NCI-H524 treated with DMSO at 0.1 percent for 48 hours (cell line): ENCODE data around the gene NEURL1B.
"Not testable (repeated sequence)": the region's sequence is repeated elsewhere in the genome, so short reads cannot be mapped to it uniquely, and the experiment has no call there.

Experiments
- DNase-seq: peaks from one replicate; lab custom pipeline; 2025; lab: John Stamatoyannopoulos, UW

NEURL1B gene

DNA sequence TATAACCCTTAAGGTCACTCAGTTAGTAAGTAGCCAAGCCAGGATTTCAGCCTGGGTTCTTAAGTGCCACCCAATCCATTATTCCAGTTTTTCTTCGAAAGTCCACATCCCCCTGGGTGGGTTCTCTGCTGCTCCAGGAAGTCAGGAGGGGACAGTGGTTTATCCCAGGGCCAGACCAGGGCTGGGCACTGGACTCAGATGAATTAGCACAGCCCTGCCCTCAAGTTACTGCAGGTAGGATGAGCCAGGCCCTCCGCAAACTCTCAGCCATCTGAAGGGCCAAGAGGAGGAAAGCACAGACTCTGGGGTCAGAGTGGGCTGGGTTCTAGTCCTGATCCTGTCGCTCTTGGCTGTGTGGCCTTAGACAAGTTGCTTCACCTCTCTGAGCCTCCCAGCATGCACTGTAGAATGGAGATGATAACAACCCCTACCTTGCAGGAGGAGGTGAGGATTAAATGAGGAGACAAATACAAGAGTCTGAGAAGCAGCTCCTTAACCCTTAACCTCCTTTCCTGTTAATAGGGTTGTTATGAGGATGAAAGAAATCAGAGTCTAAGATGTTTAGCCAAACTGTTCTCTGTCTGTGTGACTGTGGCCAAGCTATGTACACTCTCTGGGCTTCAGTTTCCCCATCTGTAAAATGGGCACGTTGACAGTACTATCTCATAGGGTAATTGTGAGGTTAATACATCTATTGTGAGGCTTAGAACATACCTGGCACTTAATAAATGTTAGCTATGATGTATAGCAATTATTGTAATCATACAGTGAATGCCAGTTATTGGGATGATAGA is 6.8 kb upstream of the NEURL1B start:
- no peak for DNase-seq

DNA sequence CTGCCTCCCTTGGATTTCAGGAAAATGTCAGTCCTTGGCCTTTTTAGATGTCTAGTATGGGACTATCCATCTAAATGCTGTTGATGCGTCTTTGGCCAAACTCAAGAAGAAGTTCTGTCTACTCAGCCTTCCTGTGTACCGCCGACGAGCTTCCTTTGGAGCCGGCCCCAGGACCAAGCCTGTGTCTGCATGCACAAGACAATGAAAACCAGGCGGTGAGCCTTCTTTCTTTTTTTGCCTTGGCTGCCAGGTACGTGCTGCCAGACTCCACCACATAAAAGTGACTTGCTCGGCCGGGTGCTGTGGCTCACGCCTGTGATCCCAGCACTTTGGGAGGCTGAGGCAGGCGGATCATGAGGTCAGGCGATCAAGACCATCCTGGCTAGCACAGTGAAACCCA is 6.0 kb upstream of the NEURL1B start:
- no peak for DNase-seq

DNA sequence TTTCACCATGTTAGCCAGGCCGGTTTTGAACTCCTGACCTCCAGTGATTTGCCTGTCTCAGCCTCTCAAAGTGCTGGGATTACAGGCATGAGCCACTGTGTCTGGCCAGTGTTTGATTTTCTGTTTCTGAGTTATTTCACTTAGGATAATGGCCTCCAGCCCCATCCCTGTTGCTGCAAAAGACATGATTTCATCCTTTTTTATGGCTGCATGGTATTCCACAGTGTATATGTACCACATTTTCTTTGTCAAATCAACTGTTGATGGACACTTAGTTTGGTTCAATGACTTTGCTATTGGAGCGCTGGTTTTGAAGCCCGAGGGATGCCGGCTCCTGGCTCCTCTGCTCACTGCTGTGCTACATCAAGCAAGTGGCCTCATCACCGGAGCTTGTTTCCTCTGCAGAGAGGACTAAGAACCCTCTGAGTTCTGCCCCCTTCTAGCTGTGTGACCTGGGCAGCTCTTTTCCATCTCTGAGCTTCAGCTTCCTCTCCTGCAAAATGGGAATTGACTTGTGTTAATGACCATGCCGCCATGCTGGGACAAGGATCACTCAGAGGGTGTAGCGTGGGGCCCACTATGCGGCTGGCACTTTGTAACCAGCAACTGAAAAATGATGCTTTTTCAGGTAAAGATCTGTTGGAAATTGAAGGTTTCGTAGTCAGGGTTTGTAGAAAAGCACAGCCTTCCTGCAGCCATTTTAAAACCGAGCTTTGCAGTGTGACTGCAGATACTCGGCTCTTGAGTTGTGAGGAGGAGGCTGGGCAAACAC is 4.6 kb upstream of the NEURL1B start:
- no peak for DNase-seq

DNA sequence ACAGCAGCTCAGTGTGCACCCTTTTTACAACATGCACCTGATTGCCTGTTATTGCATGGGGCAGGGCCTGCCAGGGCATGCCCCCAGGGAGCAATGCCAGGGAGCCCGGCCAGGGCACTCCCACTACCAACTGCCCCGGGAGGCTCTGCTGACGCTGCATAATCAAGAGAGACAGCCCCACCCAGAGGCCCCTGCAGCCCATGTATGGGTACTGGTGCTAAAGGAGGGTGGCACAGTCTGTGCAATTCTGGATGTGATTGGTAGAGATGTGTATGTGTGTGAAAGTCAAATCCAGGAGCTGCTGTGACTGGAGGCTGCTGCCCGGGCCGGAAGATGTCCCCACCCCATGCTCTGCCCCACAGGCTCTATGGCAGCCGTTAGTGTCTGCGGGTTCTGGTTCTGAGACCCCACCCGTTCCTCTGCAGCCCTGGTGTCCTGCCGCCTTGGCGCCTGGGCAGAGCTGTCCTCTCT is 3.9 kb upstream of the NEURL1B start:
- no peak for DNase-seq

DNA sequence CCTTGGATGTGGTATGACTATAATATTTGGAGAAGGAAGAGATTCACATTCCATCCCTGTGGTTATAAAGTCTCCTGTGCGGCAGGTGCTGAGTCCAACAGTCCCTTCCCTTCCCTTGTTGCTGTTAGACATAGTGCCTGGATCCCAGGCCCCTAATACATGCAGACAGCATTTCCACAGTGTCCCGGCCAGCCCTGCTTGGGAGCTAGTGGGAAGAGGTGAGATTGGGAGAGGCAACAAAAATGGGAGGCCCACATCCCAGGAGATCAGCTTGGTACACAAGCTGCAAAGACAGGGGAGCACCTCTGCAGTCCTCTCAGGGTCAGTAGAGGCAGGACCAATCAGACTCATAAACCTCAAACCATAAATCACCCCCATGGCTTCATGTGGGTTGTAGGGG is 3.3 kb upstream of the NEURL1B start:
- no peak for DNase-seq

DNA sequence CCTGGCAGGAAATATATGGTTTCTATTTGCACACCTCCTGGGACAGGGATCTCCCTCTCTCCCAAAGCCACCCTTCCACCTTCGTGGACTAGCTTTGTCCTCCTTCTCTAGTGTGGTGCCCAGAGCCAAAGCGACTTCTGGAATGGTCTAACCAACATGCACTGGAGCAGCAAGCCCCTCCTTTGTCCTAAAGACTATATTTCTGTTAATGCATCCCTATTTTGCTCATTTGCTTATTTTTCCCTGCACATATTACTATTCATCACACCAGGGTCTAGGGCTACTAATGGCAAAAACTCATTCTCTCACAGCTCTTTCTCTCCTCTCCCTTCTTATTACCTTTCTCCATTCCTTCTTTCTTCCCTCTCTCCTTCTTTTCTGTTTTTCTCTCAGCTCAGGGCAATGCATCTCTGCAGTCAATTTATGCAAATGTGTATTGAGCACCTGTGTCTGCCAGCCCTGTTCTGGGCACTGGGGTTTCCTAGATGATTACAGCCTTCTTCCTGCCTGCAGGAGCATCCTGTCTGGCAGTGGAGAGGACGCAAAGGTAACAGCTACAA is 2.8 kb upstream of the NEURL1B start:
- no peak for DNase-seq

DNA sequence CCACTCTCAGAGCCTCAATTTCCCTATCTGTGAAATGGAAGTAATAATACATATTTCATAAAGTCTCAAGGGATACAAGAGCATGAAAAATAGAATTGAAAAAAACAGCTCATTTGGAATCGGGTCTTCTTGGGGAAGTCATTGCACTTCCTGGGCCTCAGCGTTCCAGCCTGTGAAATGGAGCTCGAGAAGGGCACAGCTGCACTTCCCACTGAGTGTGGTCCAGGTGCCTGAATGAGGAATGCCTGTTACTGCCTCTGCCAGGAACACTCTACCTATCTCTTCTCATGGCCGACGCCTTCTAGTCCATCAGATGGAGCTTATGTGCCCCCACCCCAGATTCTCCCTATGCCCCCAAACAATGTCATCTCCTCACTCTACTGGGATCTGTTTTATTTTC is 924 bp upstream of the NEURL1B start:
- DNase-seq = no peak

DNA sequence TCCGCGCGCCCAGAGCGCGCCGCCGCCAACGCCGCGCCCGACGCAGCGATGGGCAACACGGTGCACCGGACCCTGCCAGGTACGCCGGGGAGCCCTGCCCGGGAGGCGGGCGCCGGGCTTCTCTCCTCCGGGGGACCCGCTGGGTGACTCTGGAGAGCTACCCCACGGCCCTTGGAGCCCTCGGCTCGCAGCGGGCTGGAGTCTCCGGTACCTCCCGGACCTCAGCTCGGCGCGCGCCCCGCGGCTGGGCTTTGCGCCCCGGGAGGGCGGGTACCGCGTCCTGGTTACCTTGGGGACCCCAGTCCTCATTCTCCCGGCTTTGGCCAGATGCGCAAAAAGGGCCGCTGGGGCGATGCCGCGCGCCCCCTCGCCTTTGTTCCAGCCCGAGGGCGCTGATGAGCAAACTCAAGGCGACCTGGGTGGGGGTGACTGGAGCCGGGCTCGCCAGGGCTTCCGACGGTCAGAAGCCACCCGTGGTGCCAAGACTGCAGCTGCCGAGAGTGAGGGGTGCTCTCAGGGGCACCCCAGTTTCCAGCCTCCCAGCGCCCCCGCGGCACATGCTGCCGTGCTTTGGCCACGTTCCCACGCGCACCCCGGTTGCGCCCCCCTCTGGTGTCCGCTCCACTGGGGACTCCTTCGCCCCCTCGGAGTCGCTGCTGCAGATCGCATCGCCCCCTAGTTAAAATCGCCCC is 442 bp downstream of the NEURL1B start:
- DNase-seq = no peak

DNA sequence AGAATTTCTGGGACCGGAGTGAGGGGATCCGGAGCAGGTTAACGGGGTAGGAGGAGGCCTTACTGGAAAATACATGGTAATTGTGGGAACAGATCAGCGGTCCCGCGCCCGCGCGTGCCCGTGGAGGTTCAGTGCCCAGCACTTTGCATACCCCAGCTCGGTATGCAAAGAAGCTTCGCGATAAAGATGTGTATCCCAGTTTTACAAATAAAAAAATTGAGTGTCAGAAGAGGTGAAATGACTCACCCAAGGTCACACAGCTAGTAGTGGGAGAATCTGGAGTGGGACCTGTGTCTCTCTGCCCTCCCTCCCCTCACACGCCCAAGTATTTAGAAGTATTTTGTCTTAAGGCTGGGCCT is 967 bp downstream of the NEURL1B start:
- no peak for DNase-seq

DNA sequence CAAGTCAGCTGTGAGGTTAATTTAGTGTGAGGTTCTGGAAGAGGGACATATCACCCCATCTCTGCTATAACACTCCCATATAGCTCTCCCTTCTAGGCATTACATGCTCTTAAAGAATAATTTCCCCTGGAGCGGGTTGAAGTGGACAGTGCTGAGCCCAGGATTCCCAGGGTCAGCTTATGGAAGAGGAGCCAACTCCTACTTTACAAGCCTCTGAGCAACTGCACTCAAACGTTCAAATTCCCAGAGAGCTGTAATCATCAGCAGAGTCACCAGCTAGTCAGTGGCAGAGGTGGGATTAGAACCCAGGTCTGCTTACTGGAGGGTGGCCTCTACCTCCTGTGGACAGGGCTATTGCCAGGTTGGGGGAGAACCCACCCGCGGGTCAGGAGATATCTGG is 1.4 kb downstream of the NEURL1B start:
- no peak for DNase-seq

DNA sequence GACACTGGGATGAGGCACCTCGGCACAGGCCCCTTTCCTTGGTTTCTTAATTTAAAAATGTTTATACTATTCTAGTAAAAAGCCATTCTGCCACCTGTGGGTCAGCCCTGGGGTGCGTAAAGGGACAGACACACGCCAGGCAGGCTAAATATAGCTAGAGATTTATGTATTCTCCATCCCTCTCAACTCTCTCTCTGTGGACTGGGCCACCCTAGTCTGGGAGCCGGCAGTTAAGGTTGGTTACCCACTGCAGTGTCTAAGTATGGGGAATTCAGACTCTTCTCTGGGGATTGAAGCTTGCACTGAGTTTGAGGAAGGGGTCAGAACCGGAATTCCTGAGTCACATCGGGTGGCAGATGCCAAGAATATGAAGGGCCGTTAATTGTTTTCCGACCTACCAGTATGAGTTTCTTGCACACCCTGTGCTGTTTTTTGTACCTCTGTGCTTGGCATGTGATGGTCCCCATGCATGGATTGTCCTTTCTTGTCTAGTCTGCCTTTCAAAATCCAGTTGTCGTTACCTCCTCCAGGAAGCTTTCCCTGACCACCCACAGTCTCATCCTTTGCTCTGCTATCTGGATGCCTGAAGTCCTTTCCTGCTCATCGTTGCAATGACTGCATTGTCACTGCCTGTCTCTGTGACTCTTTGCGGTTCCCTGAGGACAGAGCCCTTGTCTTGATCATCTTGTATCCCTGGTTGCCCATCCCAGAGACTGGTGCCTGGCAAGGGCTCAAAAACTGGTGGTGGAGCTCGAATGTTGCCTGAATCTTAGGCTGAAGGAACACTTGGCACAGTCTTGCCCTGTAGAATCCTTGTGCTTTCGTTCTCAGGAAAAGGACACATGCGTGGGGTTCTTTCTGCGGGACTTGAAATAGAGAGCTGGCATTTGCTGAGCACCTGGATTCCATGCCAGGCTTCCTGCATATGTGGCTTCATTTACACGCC is 2.1 kb downstream of the NEURL1B start:
- no peak for DNase-seq

DNA sequence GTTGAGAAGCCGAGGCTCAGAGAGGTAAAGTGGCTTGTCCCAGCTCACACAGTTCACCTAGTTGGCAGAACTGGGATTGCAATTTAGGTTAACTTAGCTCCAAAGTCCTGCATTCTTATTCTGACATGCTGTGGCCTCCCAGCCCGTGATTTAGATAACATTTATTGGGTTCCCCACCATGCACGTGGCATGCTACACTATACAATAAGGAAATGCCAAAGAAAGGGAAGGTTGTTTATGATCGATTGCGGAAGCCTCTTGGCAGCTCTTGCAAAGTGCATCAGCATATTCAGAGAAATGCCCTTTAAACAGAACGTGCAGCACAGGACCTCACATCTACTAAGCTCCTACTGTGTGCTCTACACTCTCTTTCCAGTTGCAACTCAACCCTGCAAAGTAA is 3.2 kb downstream of the NEURL1B start:
- no peak for DNase-seq

DNA sequence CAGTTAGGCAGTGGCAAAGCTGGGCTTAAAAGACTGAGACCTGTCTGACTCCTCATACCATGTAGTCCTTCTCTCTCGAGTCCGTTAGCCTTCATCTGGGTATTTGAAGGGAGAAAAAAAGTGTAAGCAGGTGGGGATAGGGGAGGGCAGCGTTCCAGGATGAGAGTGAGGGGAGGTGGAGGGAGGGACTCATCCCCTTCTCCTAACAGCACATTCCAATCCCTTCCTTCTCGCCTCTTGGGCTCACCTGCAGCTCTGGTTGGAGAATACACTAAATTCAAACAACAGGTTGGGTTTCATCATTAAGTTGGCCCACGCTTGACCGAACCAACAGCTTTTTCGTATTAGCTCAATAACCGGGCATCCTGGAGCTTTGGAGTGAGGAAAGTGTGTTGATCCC is 3.6 kb downstream of the NEURL1B start:
- DNase-seq = no peak

DNA sequence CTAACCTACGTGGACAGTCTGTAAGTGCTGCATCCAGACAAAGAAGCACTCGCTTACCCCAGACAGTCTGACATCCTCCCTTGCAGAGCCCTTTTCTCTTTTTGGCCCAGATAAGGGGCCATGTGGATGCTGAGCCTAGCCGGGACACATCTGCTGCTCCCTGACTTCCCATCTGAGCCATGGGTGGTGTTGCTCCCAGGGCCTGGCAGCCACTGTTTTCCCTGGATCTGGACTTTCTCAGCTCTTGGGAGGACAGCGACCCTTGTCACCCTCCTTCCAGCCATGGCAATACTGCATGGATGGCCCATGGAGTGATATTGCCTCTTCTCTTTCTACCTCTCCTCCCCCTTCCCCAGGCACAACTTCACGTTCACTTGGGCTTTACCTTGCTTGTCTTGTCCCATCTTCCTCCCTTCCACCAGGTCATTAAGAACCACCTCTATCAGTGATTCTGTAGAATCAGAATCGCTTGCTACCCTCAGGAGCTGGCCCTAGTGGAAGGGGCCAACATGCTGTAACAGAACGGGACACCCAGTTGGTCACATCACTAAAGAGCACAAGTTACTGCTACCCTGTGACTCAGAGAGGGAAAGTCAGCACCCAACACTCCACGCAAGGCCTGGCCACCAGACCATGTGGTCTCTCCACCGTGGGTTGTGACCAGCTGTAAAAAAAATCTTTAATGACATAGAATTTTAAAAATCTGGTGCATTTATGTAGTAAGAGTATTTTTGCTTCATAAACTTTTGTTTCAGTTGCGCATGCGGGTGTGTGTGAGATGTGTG is 4.4 kb downstream of the NEURL1B start:
- no peak for DNase-seq

DNA sequence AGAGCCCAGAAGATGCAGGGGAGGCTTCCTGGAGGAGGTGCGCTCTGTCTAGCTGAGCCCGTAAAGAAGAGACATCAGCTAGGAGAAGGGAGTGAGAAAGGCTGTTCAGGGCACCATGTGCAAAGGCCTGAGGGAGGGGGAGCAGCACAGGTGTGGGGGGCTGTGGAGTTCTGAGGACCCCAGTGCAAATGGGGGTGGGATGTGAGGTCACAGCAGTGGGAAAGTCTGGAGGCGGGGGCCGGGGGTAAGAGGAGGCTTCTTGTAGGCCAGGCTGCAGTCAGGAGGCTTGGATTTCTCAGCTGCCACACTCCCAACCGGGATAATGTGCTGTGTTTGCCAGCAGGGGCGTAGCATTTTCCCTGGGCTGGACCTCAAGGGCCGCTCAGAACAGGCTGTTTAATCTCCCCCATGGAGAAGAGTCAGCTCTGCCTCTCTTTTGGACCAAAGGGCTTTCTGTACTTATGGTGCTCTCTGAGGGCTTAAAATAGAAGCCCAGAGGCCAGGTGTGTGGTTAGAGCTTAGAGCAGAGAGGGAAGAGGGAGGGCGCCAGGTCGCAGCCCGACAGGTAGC is 5.7 kb downstream of the NEURL1B start:
- DNase-seq = no peak

DNA sequence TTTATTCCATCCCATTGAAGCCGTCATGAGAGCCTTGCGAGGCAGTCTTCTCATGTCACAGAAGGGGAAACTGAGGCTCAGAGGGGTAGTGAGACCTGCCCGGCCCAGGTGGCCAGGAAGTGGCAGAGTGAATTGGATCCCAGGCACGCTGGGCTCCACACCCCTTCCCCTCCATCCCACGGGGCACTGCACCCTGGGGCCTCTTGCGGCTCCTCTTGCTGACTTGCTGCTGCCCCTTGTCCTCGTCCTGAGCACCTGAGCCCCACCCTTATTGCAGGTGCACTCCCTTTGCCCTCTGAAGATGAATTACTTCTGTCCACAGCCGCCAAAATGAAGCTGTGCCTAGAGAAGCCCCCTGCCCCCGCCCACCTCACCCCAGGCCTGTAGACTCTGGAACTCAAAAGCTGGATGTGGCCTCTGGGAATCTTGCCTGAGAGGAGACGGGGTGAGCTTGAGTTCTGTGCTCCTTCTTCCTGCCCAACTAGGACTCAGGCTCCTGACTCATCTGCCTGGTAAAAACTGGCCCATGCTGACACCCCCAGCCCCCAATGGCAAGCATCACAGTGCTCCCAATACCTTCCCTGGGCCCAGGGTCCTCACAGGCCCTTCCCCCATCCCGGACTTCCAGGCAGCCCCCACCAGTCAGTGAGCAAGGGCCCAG is 6.4 kb downstream of the NEURL1B start:
- no peak for DNase-seq

DNA sequence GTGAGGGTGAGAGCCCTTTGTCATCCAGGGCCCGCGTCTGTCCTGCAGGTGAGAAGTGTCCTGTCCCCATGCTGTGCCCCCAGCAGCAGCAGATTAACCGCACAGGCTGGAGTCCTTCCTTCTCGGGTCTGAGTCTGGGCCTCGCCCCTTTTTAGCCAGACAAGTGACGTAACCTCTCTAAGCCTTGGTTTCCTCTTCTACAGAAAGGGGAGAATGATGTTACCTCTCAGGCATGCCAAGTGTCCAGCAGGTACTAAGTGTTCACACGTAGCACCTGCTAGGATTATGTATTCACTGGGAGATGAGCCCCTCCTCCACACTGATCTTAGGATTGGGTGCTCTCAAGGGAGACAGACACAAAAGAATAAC is 6.9 kb downstream of the NEURL1B start:
- no peak for DNase-seq

DNA sequence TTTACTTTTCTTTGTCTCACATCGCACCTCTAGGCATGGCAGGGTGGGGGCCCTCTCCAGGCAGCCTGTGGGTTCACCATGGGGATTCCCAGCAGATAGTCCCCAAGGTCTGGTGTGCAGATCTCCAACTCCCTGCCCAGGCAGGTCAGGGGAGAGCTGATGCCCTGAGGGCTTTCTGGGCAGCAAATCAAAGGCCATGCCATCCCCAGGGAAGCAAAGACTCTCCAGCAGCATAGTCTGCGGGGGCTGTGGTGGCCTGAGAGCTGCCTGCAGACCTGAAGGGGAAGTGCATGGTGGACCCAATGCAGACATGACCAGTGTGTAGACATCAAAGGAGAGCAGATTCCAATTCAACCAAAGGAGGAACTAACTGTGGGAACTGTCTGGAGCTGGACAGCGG is 7.7 kb downstream of the NEURL1B start:
- DNase-seq = no peak

DNA sequence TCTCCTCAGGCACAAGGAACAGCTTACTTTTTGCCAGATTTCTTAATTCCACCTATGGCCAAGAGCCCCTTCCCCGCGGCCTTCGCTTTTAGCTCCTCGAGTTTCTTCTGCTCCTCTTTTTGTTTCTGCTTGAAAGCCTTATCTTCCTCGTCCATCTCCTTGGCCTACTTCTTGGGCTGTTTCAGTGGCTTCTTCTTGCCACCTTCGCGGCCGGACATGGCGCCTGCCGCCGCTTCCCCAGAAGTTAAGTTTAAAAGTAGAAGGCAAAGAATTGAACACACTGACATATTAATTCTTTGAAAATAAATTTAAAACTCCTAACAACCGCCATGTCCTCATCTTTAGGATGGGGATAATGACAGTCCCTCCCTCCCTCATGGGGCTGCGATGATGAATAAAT is 15.4 kb downstream of the NEURL1B start:
- DNase-seq = not testable (repeated sequence)
